ENCODE measurements around the gene ATAD2B. TPM values are rescaled to one million over a fixed set of nuclear protein-coding genes. Genes with fewer than 3 reads are reported as not detected.

The ATAD2B gene
- total and polyA plus RNA-seq, 12 donors = 2.2 to 11.8 (median 8.7) TPM

DNA sequence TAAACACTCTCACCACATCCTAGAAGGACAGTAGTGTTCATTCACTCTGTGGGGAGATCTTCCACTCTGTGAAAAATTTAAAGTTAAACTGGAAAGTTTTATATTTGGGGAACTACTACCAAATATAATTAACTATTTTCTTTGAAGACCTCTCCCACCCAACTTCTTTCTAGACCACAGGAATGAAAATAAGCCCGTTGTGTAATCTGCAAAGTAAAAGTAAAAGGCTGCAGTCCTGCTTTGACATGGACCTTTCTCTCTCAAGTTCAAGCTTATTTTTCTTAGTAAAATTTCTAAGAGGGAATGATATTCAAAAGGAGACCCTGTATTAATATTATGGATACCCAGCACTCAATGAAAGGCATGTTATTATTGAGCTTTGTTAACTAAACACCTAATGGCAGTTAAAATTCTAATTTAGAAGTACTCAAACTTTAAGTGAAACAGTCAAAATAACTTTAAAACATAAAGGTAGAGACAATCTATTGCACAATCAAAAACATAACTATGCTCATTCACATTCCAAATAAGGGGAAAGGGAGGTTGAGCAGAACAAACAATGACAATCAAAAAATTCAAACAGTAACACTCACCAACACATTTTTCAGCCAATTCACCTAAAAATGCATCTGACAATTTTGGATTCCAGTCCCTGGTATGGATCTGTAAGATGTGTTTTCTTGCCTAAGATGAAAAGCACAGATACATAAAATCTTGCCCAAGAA is 98.5 kb downstream of the ATAD2B start:
- TF ChIP-seq, protein P1, sequence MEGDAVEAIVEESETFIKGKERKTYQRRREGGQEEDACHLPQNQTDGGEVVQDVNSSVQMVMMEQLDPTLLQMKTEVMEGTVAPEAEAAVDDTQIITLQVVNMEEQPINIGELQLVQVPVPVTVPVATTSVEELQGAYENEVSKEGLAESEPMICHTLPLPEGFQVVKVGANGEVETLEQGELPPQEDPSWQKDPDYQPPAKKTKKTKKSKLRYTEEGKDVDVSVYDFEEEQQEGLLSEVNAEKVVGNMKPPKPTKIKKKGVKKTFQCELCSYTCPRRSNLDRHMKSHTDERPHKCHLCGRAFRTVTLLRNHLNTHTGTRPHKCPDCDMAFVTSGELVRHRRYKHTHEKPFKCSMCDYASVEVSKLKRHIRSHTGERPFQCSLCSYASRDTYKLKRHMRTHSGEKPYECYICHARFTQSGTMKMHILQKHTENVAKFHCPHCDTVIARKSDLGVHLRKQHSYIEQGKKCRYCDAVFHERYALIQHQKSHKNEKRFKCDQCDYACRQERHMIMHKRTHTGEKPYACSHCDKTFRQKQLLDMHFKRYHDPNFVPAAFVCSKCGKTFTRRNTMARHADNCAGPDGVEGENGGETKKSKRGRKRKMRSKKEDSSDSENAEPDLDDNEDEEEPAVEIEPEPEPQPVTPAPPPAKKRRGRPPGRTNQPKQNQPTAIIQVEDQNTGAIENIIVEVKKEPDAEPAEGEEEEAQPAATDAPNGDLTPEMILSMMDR (IDR thresholded peaks at IDR 0.05) = no peak
- peaks cover 0 to 45% (median 0%) of the 10 kb centered on the region in 9 donors for H3K36me3 ChIP-seq
- no peak for DNase-seq
- intact Hi-C loops (cut with DNase I) = loop anchor here in 8 of 10 donors (5.0 to 10.0 kb wide), 4 partner anchors 96 to 259 kb away; partner anchors contain the start of genes TP53I3 (in 7 of the 8) and ATAD2B (in 1 of the 8)
- ATAC-seq = no peak
- no peak overlapping the region for H3K4me3 ChIP-seq
- H3K4me1 ChIP-seq = peaks cover 0 to 7% (median 0%) of the 10 kb centered on the region in 9 donors
- H3K27me3 ChIP-seq = no peaks in the 10 kb centered on the region
- 81 to 94% methylated on average over 1 of the region's 1 CpG for WGBS, 2 donors
- H3K9me3 ChIP-seq = no peaks in the 10 kb centered on the region
- H3K27ac ChIP-seq = no peak overlapping the region

DNA sequence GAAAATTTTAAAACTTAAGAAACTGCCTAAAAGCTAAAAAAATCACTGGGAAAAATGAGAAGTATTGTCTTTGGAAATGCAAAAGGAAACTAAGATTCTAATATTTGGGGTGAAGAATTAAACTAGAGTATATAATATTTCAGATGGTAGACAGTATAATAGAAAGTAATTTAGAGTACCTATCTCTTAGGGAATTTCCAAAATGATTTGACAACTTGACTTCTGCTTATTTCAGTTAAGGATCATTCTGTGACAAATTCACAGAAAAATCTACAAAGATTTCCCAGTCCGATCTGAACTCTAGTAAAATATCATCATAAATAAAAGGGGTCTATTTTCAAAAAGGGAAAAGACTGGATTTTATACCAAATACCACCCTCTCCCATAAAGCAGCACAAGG is 99.6 kb downstream of the ATAD2B start:
- no peaks in the 10 kb centered on the region for H3K27me3 ChIP-seq
- WGBS, 2 donors = 93 to 98% methylated on average over 1 of the region's 1 CpG
- H3K36me3 ChIP-seq = peaks cover 0 to 47% (median 11%) of the 10 kb centered on the region in 9 donors
- intact Hi-C loops (cut with DNase I) = loop anchor here in 8 of 10 donors (2.0 to 10.0 kb wide), 5 partner anchors 98 to 336 kb away; partner anchors contain the start of genes TP53I3 (in 7 of the 8) and ATAD2B (in 1 of the 8)
- H3K4me3 ChIP-seq = no peak overlapping the region
- no peaks in the 10 kb centered on the region for H3K9me3 ChIP-seq
- ATAC-seq = no peak
- TF ChIP-seq, protein P1 (IDR thresholded peaks at IDR 0.05) = no peak
- DNase-seq = no peak
- H3K27ac ChIP-seq = no peak overlapping the region
- peaks cover 0 to 7% (median 0%) of the 10 kb centered on the region in 9 donors for H3K4me1 ChIP-seq

DNA sequence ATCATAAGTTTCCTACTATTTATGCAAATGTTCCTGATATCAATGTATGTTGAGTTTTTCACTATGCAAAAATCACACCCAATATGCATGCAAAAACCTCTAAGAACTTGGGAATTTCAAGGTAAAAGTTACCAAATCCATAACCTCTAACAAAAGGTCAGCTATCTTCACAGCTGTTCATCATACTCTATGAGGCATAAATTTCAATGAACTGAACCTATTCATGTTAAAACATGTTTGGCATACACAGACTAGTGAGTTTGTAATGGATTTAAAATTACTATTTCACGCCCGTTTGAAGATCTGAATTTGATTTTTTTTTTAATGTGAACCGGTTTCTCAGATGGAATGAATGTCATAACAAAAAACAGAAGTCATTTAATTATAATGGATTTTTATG is 100.2 kb downstream of the ATAD2B start:
- Histone ChIP-seq H3K9me3 (no peaks in the 10 kb centered on the region), H3K27me3 (no peaks in the 10 kb centered on the region), H3K4me1 (peaks cover 0 to 7% (median 0%) of the 10 kb centered on the region in 9 donors), H3K36me3 (peaks cover 0 to 52% (median 11%) of the 10 kb centered on the region in 9 donors), H3K27ac (no peak overlapping the region), H3K4me3 (no peak overlapping the region)
- intact Hi-C loops (cut with DNase I) = loop anchor here in 8 of 10 donors (2.0 to 10.0 kb wide), 5 partner anchors 98 to 336 kb away; partner anchors contain the start of genes TP53I3 (in 7 of the 8) and ATAD2B (in 1 of the 8)
- no peak for DNase-seq
- TF ChIP-seq, protein P1 (IDR thresholded peaks at IDR 0.05) = no peak
- 93 to 97% methylated on average over 3 of the region's 3 CpGs for WGBS, 2 donors
- ATAC-seq = no peak

DNA sequence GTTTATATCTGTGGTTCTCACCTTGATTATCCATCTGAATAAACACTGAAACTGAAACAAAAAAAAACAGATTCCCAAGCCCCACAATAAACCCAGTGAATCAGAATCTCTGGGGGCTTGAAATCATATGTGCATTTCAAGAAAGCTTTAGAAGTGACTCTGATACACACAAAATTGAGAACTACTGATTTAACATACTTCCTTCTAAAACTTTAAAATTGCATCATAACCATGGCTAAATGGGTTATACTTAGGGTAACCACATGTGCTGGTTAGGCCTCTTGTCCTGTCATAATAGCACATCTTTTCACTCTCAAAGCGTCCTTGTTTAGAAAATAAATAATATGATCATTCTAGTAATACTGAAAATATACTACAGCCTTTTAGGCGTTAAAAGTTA is 100.9 kb downstream of the ATAD2B start:
- DNase-seq = no peak
- Histone ChIP-seq H3K27me3 (no peaks in the 10 kb centered on the region), H3K4me3 (no peak overlapping the region), H3K4me1 (peaks cover 0 to 7% (median 0%) of the 10 kb centered on the region in 9 donors), H3K36me3 (peaks cover 0 to 59% (median 11%) of the 10 kb centered on the region in 9 donors), H3K9me3 (no peaks in the 10 kb centered on the region), H3K27ac (no peak overlapping the region)
- ATAC-seq = no peak
- TF ChIP-seq, protein P1 (IDR thresholded peaks at IDR 0.05) = no peak
- intact Hi-C loops (cut with DNase I) = loop anchor here in 8 of 10 donors (2.0 to 10.0 kb wide), 5 partner anchors 99 to 337 kb away; partner anchors contain the start of genes TP53I3 (in 7 of the 8) and ATAD2B (in 1 of the 8)
- WGBS, 2 donors = 93 to 94% methylated on average over 2 of the region's 2 CpGs
